Activated CD8-positive, alpha-beta memory T cell treated with anti-CD3 and anti-CD28 coated beads, Interleukin-2, amount 50 U/mL, for 24 hours (primary cell): Measurements from ENCODE around the gene STON2.

Source experiments
- DNase-seq: peaks from one replicate; pipeline ENCODE4 v3.0.0-alpha.2; 2020; ENCODE audit errors: extremely low read depth

STON2 gene

GRCh38 chr14:81221579-81222102, 178.5 kb downstream of the STON2 start:
- no peak for DNase-seq

- DNase-seq = peak; percentile 78
These were observed 179.1 kb downstream of the STON2 start, which contains the start of gene GTF2A1 for GRCh38 chr14:81220830-81221578. Gene GTF2A1 (minus strand): TSS chr14:81220959. CDS start chr14:81220518, 441 bp downstream.

- no peak for DNase-seq
These were observed 179.6 kb downstream of the STON2 start for GRCh38 chr14:81220580-81220829.

- DNase-seq = no peak
These were observed 180.2 kb downstream of the STON2 start for GRCh38 chr14:81219759-81220579.

DNA sequence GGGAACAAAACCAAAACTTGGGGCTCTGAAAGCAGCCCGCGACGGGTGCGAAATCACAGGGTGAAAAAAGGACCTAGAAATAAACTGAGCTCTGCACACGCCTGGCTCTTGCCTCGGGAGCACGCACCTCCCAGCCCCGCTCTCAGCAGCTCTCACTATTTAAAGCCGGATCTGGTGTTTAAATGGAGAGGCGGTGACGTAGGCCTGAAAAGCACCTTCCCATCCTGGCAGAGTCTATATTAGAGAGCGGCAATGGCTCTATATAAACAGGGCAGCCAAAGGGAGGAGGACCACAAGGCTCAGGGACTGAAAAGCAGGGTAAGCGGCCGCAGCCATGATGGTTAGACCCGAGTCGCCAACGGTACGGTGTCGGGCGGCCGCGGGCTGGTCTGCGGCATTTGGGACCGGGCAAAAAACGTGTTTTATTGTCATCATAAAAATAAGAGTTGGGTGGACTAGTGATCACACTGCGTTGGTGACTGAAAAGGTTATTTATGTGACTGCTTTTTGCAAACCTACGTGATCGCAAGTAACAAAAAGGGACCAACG, 180.8 kb downstream of the STON2 start:
- DNase-seq = peak; percentile 61

- no peak for DNase-seq
These were observed 188.3 kb downstream of the STON2 start for GRCh38 chr14:81211844-81212243.
